NCI-H2171 treated with DMSO at 0.1 percent for 48 hours (cell line): ENCODE results near the gene IFFO2.

Experiments used
- DNase-seq: peaks from one replicate; lab custom pipeline; 2025; lab: John Stamatoyannopoulos, UW

The IFFO2 gene

GRCh38 chr1:18956193-18957135 lies at the start of gene IFFO2:
IFFO2 (minus strand) TSS chr1:18956676; CDS start chr1:18956332, 344 bp downstream.
- peak; percentile 84 for DNase-seq

- DNase-seq = no peak
These were observed 49.5 kb upstream of the IFFO2 start for GRCh38 chr1:19006000-19006399.

GRCh38 chr1:19003371-19004290 lies 47.2 kb upstream of the IFFO2 start:
- DNase-seq = no peak

GRCh38 chr1:19000065-19000464 lies 43.6 kb upstream of the IFFO2 start:
- DNase-seq = no peak

- DNase-seq = no peak
These were observed 42.9 kb upstream of the IFFO2 start for GRCh38 chr1:18999359-18999758.

GRCh38 chr1:18998016-18998724 lies 41.7 kb upstream of the IFFO2 start:
- no peak for DNase-seq

GRCh38 chr1:18997508-18997907 lies 41.0 kb upstream of the IFFO2 start:
- DNase-seq = no peak

GRCh38 chr1:18996548-18997177 lies 40.2 kb upstream of the IFFO2 start:
- no peak for DNase-seq

GRCh38 chr1:18994381-18994780 lies 37.9 kb upstream of the IFFO2 start:
- DNase-seq = no peak

GRCh38 chr1:18992646-18993045 lies 36.2 kb upstream of the IFFO2 start:
- no peak for DNase-seq

- no peak for DNase-seq
These were observed 35.1 kb upstream of the IFFO2 start for GRCh38 chr1:18991585-18991984.

- no peak for DNase-seq
These were observed 33.4 kb upstream of the IFFO2 start for GRCh38 chr1:18989896-18990295.

- DNase-seq = no peak
These were observed 32.8 kb upstream of the IFFO2 start for GRCh38 chr1:18989176-18989799.

GRCh38 chr1:18981242-18981641 lies 24.8 kb upstream of the IFFO2 start:
- DNase-seq = no peak

- no peak for DNase-seq
These were observed 22.2 kb upstream of the IFFO2 start for GRCh38 chr1:18978706-18979105.

- DNase-seq = no peak
These were observed 21.0 kb upstream of the IFFO2 start for GRCh38 chr1:18977428-18977827.

GRCh38 chr1:18976096-18976495 lies 19.6 kb upstream of the IFFO2 start:
- no peak for DNase-seq

- no peak for DNase-seq
These were observed 18.1 kb upstream of the IFFO2 start for GRCh38 chr1:18974606-18975005.

GRCh38 chr1:18974005-18974404 lies 17.5 kb upstream of the IFFO2 start:
- DNase-seq = no peak

- DNase-seq = no peak
These were observed 17.0 kb upstream of the IFFO2 start for GRCh38 chr1:18973446-18973955.

- no peak for DNase-seq
These were observed 16.5 kb upstream of the IFFO2 start for GRCh38 chr1:18972991-18973390.
